ENCODE measurements around the gene ASCL1.

ASCL1 gene

GRCh38 chr12:102957339-102958050 lies at the start of gene ASCL1:
Gene ASCL1, plus strand, starts transcription at chr12:102957674. Its CDS starts 571 bp downstream, at chr12:102958245.
- H3K4me3 ChIP-seq, result peak within 1 kb of the TSS; percentile 70
- no peaks in the 10 kb centered on the region for H3K9me3 ChIP-seq
- peak within 1 kb of the TSS; percentile 98 for H3K4me2 ChIP-seq

GRCh38 chr12:102907918-102908317 lies 49.6 kb upstream of the ASCL1 start:
- Histone ChIP-seq H3K9ac (no peak overlapping the region), H4K20me1 (no peaks in the 10 kb centered on the region), H3K27ac (no peak overlapping the region)

More at GRCh38 chr12:102957339-102958050, at the start of gene ASCL1:
- H3K27me3 ChIP-seq, result peaks cover 95% of the 10 kb centered on the region
- no peak within 1 kb of the TSS; the same call in 1 of the 2 replicates for H3K9ac ChIP-seq
- no peaks in the 10 kb centered on the region for H3K36me3 ChIP-seq
- peaks cover 16% of the 10 kb centered on the region for H4K20me1 ChIP-seq
- H3K4me1 ChIP-seq, result peaks cover 10% of the 10 kb centered on the region
- no peak within 1 kb of the TSS for H3K27ac ChIP-seq
- TF ChIP-seq Cebpa-rat (IDR thresholded peaks at IDR 0.05), result no peak

GRCh38 chr12:102910137-102910536 lies 47.3 kb upstream of the ASCL1 start:
- H3K4me3 ChIP-seq, result no peak overlapping the region
- H3K27ac ChIP-seq, result no peak overlapping the region

More at GRCh38 chr12:102907918-102908317, 49.6 kb upstream of the ASCL1 start:
- Histone ChIP-seq H3K4me3 (no peak overlapping the region), H3K36me3 (no peaks in the 10 kb centered on the region), H3K9me3 (no peaks in the 10 kb centered on the region), H3K4me2 (no peak overlapping the region), H3K27me3 (no peaks in the 10 kb centered on the region), H3K4me1 (peaks cover 10% of the 10 kb centered on the region; the same call in 1 of the 2 replicates)
- TF ChIP-seq Cebpa-rat (IDR thresholded peaks at IDR 0.05), result no peak

GRCh38 chr12:102910792-102911191 lies 46.7 kb upstream of the ASCL1 start:
- Histone ChIP-seq H4K20me1 (no peaks in the 10 kb centered on the region), H3K4me1 (no peaks in the 10 kb centered on the region), H3K27ac (no peak overlapping the region), H3K9ac (no peak overlapping the region), H3K36me3 (no peaks in the 10 kb centered on the region), H3K4me2 (no peak overlapping the region), H3K27me3 (no peaks in the 10 kb centered on the region), H3K9me3 (no peaks in the 10 kb centered on the region), H3K4me3 (no peak overlapping the region)
- TF ChIP-seq Cebpa-rat (IDR thresholded peaks at IDR 0.05), result no peak

More at GRCh38 chr12:102910137-102910536, 47.3 kb upstream of the ASCL1 start:
- Histone ChIP-seq H3K9ac (no peak overlapping the region), H3K4me1 (no peaks in the 10 kb centered on the region), H3K9me3 (no peaks in the 10 kb centered on the region), H3K36me3 (no peaks in the 10 kb centered on the region), H4K20me1 (no peaks in the 10 kb centered on the region), H3K27me3 (no peaks in the 10 kb centered on the region), H3K4me2 (no peak overlapping the region)
- TF ChIP-seq Cebpa-rat (IDR thresholded peaks at IDR 0.05), result no peak

GRCh38 chr12:102911320-102911719 lies 46.2 kb upstream of the ASCL1 start:
- no peaks in the 10 kb centered on the region for H3K27me3 ChIP-seq
- H3K27ac ChIP-seq, result no peak overlapping the region
- no peaks in the 10 kb centered on the region for H3K9me3 ChIP-seq
- H3K36me3 ChIP-seq, result no peaks in the 10 kb centered on the region
- no peak for TF ChIP-seq Cebpa-rat (IDR thresholded peaks at IDR 0.05)
- H3K4me3 ChIP-seq, result no peak overlapping the region
- H3K9ac ChIP-seq, result no peak overlapping the region
- H3K4me1 ChIP-seq, result no peaks in the 10 kb centered on the region
- H3K4me2 ChIP-seq, result no peak overlapping the region
- H4K20me1 ChIP-seq, result no peaks in the 10 kb centered on the region

GRCh38 chr12:102912258-102912657 lies 45.2 kb upstream of the ASCL1 start:
- Histone ChIP-seq H3K36me3 (no peaks in the 10 kb centered on the region), H3K9ac (no peak overlapping the region), H3K4me2 (no peak overlapping the region), H3K27ac (no peak overlapping the region), H3K4me1 (no peaks in the 10 kb centered on the region), H3K4me3 (no peak overlapping the region), H4K20me1 (no peaks in the 10 kb centered on the region), H3K9me3 (no peaks in the 10 kb centered on the region), H3K27me3 (no peaks in the 10 kb centered on the region)
- no peak for TF ChIP-seq Cebpa-rat (IDR thresholded peaks at IDR 0.05)

GRCh38 chr12:102913453-102914226 lies 43.8 kb upstream of the ASCL1 start:
- Histone ChIP-seq H3K4me2 (no peak overlapping the region), H4K20me1 (no peaks in the 10 kb centered on the region), H3K27ac (no peak overlapping the region), H3K27me3 (no peaks in the 10 kb centered on the region), H3K4me3 (no peak overlapping the region), H3K36me3 (no peaks in the 10 kb centered on the region), H3K9ac (no peak overlapping the region), H3K9me3 (no peaks in the 10 kb centered on the region), H3K4me1 (no peaks in the 10 kb centered on the region)
- no peak for TF ChIP-seq Cebpa-rat (IDR thresholded peaks at IDR 0.05)

GRCh38 chr12:102916252-102917025 lies 41.0 kb upstream of the ASCL1 start:
- no peaks in the 10 kb centered on the region for H3K4me1 ChIP-seq
- no peak overlapping the region for H3K4me2 ChIP-seq
- H3K36me3 ChIP-seq, result no peaks in the 10 kb centered on the region
- H4K20me1 ChIP-seq, result no peaks in the 10 kb centered on the region
- H3K9me3 ChIP-seq, result no peaks in the 10 kb centered on the region
- no peak for TF ChIP-seq Cebpa-rat (IDR thresholded peaks at IDR 0.05)
- no peak overlapping the region for H3K9ac ChIP-seq
- no peak overlapping the region for H3K27ac ChIP-seq
- no peaks in the 10 kb centered on the region for H3K27me3 ChIP-seq
- no peak overlapping the region for H3K4me3 ChIP-seq

- no peak within 1 kb of the TSS for H3K4me2 ChIP-seq
- no peaks in the 10 kb centered on the region for H3K4me1 ChIP-seq
- no peak within 1 kb of the TSS for H3K9ac ChIP-seq
- no peaks in the 10 kb centered on the region for H3K27me3 ChIP-seq
- H4K20me1 ChIP-seq, result no peaks in the 10 kb centered on the region
- H3K27ac ChIP-seq, result no peak within 1 kb of the TSS
- H3K4me3 ChIP-seq, result no peak within 1 kb of the TSS
- no peak for TF ChIP-seq Cebpa-rat (IDR thresholded peaks at IDR 0.05)
- no peaks in the 10 kb centered on the region for H3K9me3 ChIP-seq
- no peaks in the 10 kb centered on the region for H3K36me3 ChIP-seq
These were observed 40.3 kb upstream of the ASCL1 start, which contains the start of gene PAH for GRCh38 chr12:102917026-102917787. Gene PAH, minus strand, starts transcription at chr12:102917244. Its CDS starts 114 bp downstream, at chr12:102917130.
